ENCODE measurements around the gene TUT1.

GRCh38 chr11:62565100-62565802, 26.1 kb downstream of the TUT1 start:
- TF ChIP-seq HMGXB4 (CRISPR knock-in tag; IDR thresholded peaks at IDR 0.05) (no peak), ZNF121 (CRISPR knock-in tag; IDR thresholded peaks at IDR 0.05) (no peak), ZNF423 (CRISPR knock-in tag; IDR thresholded peaks at IDR 0.05) (no peak), ERG (CRISPR knock-in tag; IDR thresholded peaks at IDR 0.05) (no peak), USF2 (CRISPR knock-in tag; IDR thresholded peaks at IDR 0.05) (no peak), CTCF (IDR thresholded peaks at IDR 0.05) (no peak)
